Measurements from ENCODE around the gene PLXNA4.
"Not testable (repeated sequence)": the region's sequence is repeated elsewhere in the genome, so short reads cannot be mapped to it uniquely, and the experiment has no call there.

Gene PLXNA4

GRCh38 chr7:132178402-132179079 is 397.7 kb downstream of the PLXNA4 start:
- DNase-seq (ENCODE audit: low read depth in 2 of 2), result not testable (repeated sequence)

- DNase-seq (ENCODE audit: low read depth in 2 of 2), result no peak
These were observed 398.4 kb downstream of the PLXNA4 start for GRCh38 chr7:132177708-132178401.

GRCh38 chr7:132176719-132177118 is 399.6 kb downstream of the PLXNA4 start:
- DNase-seq (ENCODE audit: low read depth in 2 of 2), result no peak

- DNase-seq (ENCODE audit: low read depth in 2 of 2), result no peak
These were observed 405.1 kb downstream of the PLXNA4 start for GRCh38 chr7:132171130-132171576.

GRCh38 chr7:132169730-132170129 is 406.5 kb downstream of the PLXNA4 start:
- DNase-seq (ENCODE audit: low read depth in 2 of 2), result no peak

GRCh38 chr7:132168239-132168638 is 408.0 kb downstream of the PLXNA4 start:
- DNase-seq (ENCODE audit: low read depth in 2 of 2), result no peak

GRCh38 chr7:132165695-132166094 is 410.6 kb downstream of the PLXNA4 start:
- not testable (repeated sequence) for DNase-seq (ENCODE audit: low read depth in 2 of 2)

GRCh38 chr7:132164558-132165125 is 411.6 kb downstream of the PLXNA4 start:
- no peak for DNase-seq (ENCODE audit: low read depth in 2 of 2)

- DNase-seq (ENCODE audit: low read depth in 2 of 2), result no peak
These were observed 413.6 kb downstream of the PLXNA4 start for GRCh38 chr7:132162556-132163144.

GRCh38 chr7:132161976-132162375 is 414.3 kb downstream of the PLXNA4 start:
- DNase-seq (ENCODE audit: low read depth in 2 of 2), result no peak

GRCh38 chr7:132161533-132161915 is 414.7 kb downstream of the PLXNA4 start:
- no peak for DNase-seq (ENCODE audit: low read depth in 2 of 2)

GRCh38 chr7:132160611-132161532 is 415.4 kb downstream of the PLXNA4 start:
- DNase-seq (ENCODE audit: low read depth in 2 of 2), result no peak

GRCh38 chr7:132158841-132159240 is 417.4 kb downstream of the PLXNA4 start:
- no peak for DNase-seq (ENCODE audit: low read depth in 2 of 2)

- DNase-seq (ENCODE audit: low read depth in 2 of 2), result no peak
These were observed 418.1 kb downstream of the PLXNA4 start for GRCh38 chr7:132158166-132158565.

- no peak for DNase-seq (ENCODE audit: low read depth in 2 of 2)
These were observed 420.6 kb downstream of the PLXNA4 start for GRCh38 chr7:132155715-132156114.

GRCh38 chr7:132154695-132155471 is 421.4 kb downstream of the PLXNA4 start:
- no peak for DNase-seq (ENCODE audit: low read depth in 2 of 2)

- no peak for DNase-seq (ENCODE audit: low read depth in 2 of 2)
These were observed 422.0 kb downstream of the PLXNA4 start for GRCh38 chr7:132154248-132154647.

- no peak for DNase-seq (ENCODE audit: low read depth in 2 of 2)
These were observed 424.0 kb downstream of the PLXNA4 start for GRCh38 chr7:132152131-132152889.

- DNase-seq (ENCODE audit: low read depth in 2 of 2), result no peak
These were observed 425.6 kb downstream of the PLXNA4 start for GRCh38 chr7:132150711-132151110.

Measured in stimulated activated CD4-positive, alpha-beta T cell treated with anti-CD3 and anti-CD28 coated beads, Interleukin-12 subunit alpha, Interleukin-12 subunit beta, amount 100 ng/mL, for 24 hours (primary cell).